Endothelial cell of umbilical vein (primary cell): ENCODE measurements around the gene AMBP. TPM values are rescaled to one million over a fixed set of nuclear protein-coding genes. Genes with fewer than 3 reads are reported as not detected.

Source experiments
- BruUV-seq: library from RNA; stranded (reverse); fragments of 400-500 nt; replicated peaks from 2 replicates; lab custom pipeline; 2021; lab: Mats Ljungman, UMichigan
- CTCF ChIA-PET: fragments of 300-600, 350-600 bp; sonication (Branson Sonifier 250); formaldehyde crosslinking; loops from one replicate; lab custom pipeline; 2021; ENCODE audit warnings: antibody characterized with exemption, inconsistent platforms; lab: Charles Lee
- POLR2A ChIA-PET: fragments of 300-600, 350-600 bp; sonication (Branson Sonifier 250); formaldehyde crosslinking; loops from one replicate; lab custom pipeline; 2021; ENCODE audit warnings: antibody characterized with exemption, inconsistent platforms; lab: Charles Lee
- DNase-seq: peaks from one replicate; pipeline ENCODE4 v3.0.0-alpha.2; 2011; ENCODE audit warnings: low read depth, low spot score
- FAIRE-seq: peaks from 2 replicates; lab custom pipeline; 2011; peaks lifted over from hg19 to GRCh38; lab: Jason Lieb, UNC
- H2AFZ ChIP-seq: 2 replicates; pipeline ENCODE4 v1.6.0; 2012; ENCODE audit warnings: low read depth, low read length, control low read depth, inconsistent platforms
- H3K27ac ChIP-seq: 2 replicates; pipeline ENCODE4 v1.5.1; 2011; ENCODE audit warnings: low read depth, mild to moderate bottlenecking, control low read depth, low read length, moderate library complexity; ENCODE audit not compliant: insufficient read depth
- H3K27me3 ChIP-seq, 2 experiments: 2 replicates each; pipeline versions ENCODE4 v1.6.0 to v1.6.1; 2011; ENCODE audit warnings: low read length in 2 of 2, mixed read lengths in 1 of 2; ENCODE audit not compliant: control insufficient read depth in 2 of 2, insufficient read depth in 2 of 2
- H3K36me3 ChIP-seq, 2 experiments: 2 replicates in 1 of 2; 3 replicates in 1 of 2; pipeline ENCODE4 v1.5.1; 2011; ENCODE audit warnings: low read length in 2 of 2, mild to moderate bottlenecking in 1 of 2, moderate library complexity in 1 of 2; ENCODE audit not compliant: control insufficient read depth in 2 of 2, insufficient read depth in 2 of 2; ENCODE audit errors: extremely low read depth in 1 of 2
- H3K4me1 ChIP-seq: 3 replicates; pipeline ENCODE4 v1.5.1; 2011; ENCODE audit warnings: mild to moderate bottlenecking, low read length; ENCODE audit not compliant: control insufficient read depth, insufficient read depth; ENCODE audit errors: extremely low read depth
- H3K4me2 ChIP-seq: 2 replicates; pipeline ENCODE4 v1.6.1; 2011; ENCODE audit warnings: low read length, control low read depth, mixed read lengths; ENCODE audit not compliant: insufficient read depth
- H3K4me3 ChIP-seq, 3 experiments: fragments of 200-600 bp in 1 of 3; sonication (generic), shearing (Covaris generic) in 1 of 3; replicated peaks in 1 of 3; 2 replicates each; pipeline ENCODE4 v1.5.1; 2011 to 2016; ENCODE audit warnings: control low read depth in 3 of 3, low read length in 3 of 3, mild to moderate bottlenecking in 2 of 3, inconsistent platforms in 1 of 3, low read depth in 1 of 3, moderate library complexity in 1 of 3; ENCODE audit not compliant: insufficient read depth in 1 of 3
- H3K79me2 ChIP-seq: 2 replicates; pipeline ENCODE4 v1.6.0; 2012; ENCODE audit warnings: low read length, inconsistent platforms; ENCODE audit not compliant: control insufficient read depth, insufficient read depth
- H3K9ac ChIP-seq: replicated peaks from 2 replicates; pipeline ENCODE3; 2011; ENCODE audit warnings: low read length, control low read depth; ENCODE audit not compliant: insufficient read depth; ENCODE audit errors: extremely low read depth
- H3K9me1 ChIP-seq: replicated peaks from 3 replicates; pipeline ENCODE4 v1.6.0; 2011; ENCODE audit warnings: mild to moderate bottlenecking, low read length; ENCODE audit not compliant: control insufficient read depth, insufficient read depth; ENCODE audit errors: extremely low read depth
- H3K9me3 ChIP-seq: replicated peaks from 2 replicates; pipeline ENCODE4 v1.5.1; 2012; ENCODE audit warnings: low read length, inconsistent platforms; ENCODE audit not compliant: control insufficient read depth, insufficient read depth
- H4K20me1 ChIP-seq: replicated peaks from 2 replicates; pipeline ENCODE3; 2011; ENCODE audit warnings: mild to moderate bottlenecking, low read length; ENCODE audit not compliant: control insufficient read depth, insufficient read depth; ENCODE audit errors: extremely low read depth
- CTCF ChIP-seq, 2 donors: IDR thresholded peaks; 1 replicate in 1 of 2; 2 replicates in 1 of 2; pipeline ENCODE4 v1.5.1; 2011; ENCODE audit warnings: low read length in 2 of 2, mild to moderate bottlenecking in 2 of 2, moderate library complexity in 2 of 2, control low read depth in 1 of 2, inconsistent platforms in 1 of 2, low read depth in 1 of 2; ENCODE audit not compliant: insufficient read depth in 1 of 2; ENCODE audit errors: extremely low read depth in 1 of 2
- EZH2 ChIP-seq: IDR thresholded peaks from 2 replicates; pipeline ENCODE4 v1.6.1; 2012; ENCODE audit warnings: borderline replicate concordance, low read depth, mild to moderate bottlenecking, moderate library complexity, low read length, inconsistent platforms; ENCODE audit not compliant: severe bottlenecking
- FOS ChIP-seq: IDR thresholded peaks from 2 replicates; pipeline ENCODE4 v1.6.1; 2011; ENCODE audit warnings: mild to moderate bottlenecking, low read length, moderate library complexity, borderline replicate concordance; ENCODE audit not compliant: insufficient read depth
- GATA2 ChIP-seq: IDR thresholded peaks from 2 replicates; pipeline ENCODE4 v1.7.0; 2011; ENCODE audit warnings: low read depth, mild to moderate bottlenecking, moderate library complexity, mixed read lengths, low read length; ENCODE audit not compliant: insufficient read length, insufficient read depth
- JUN ChIP-seq: IDR thresholded peaks from 2 replicates; pipeline ENCODE4 v1.6.1; 2011; ENCODE audit warnings: borderline replicate concordance, low read depth; ENCODE audit not compliant: insufficient read length, insufficient read depth
- MAX ChIP-seq: IDR thresholded peaks from 2 replicates; pipeline ENCODE4 v1.6.1; 2011; ENCODE audit not compliant: insufficient read depth, insufficient read length
- MYC ChIP-seq: IDR thresholded peaks from one replicate; pipeline ENCODE4 v1.6.1; 2011; ENCODE audit warnings: mild to moderate bottlenecking, low read depth, low read length
- POLR2A ChIP-seq: IDR thresholded peaks from 2 replicates; pipeline ENCODE4 v1.6.1; 2012; ENCODE audit warnings: low read depth, mild to moderate bottlenecking, control low read depth, low read length
- POLR2AphosphoS5 ChIP-seq: IDR thresholded peaks from 2 replicates; pipeline ENCODE4 v1.6.1; 2012; ENCODE audit warnings: low read depth, mild to moderate bottlenecking, control low read depth, low read length, moderate library complexity; ENCODE audit not compliant: insufficient read depth
- dilution Hi-C: fragments of 300-500 bp; cut with MboI; formaldehyde crosslinking; loops from one replicate; pipeline ENCODE4 v1.15.0; 2019; ENCODE audit warnings: low sequenced_read_pairs; ENCODE audit not compliant: extremely low pct_ligation_motif_present
- intact Hi-C: fragments of 100-400 bp; cut with micrococcal nuclease; formaldehyde crosslinking; loops from one replicate; pipeline ENCODE4 v1.10.0; 2022
- polyA plus RNA-seq, 4 experiments: library from polyadenylated mRNA; depleted of rRNA in 3 of 4; stranded (reverse) in 3 of 4; unstranded in 1 of 4; fragments of >200 nt; gene quantifications; 2 replicates each; pipeline versions ENCODE4 v1.2.1 to v1.2.3, GENCODE V29; 2011 to 2012; ENCODE audit warnings: missing spikeins in 1 of 4
- total RNA-seq: library from RNA; stranded (reverse); gene quantifications from 2 replicates; pipeline ENCODE4 v1.2.3, GENCODE V29; 2021

AMBP gene
- total and polyA plus RNA-seq, 2 donors (not counting 3 experiments of a cell fraction or from before 2014, with no cell fraction given): not detected

DNA sequence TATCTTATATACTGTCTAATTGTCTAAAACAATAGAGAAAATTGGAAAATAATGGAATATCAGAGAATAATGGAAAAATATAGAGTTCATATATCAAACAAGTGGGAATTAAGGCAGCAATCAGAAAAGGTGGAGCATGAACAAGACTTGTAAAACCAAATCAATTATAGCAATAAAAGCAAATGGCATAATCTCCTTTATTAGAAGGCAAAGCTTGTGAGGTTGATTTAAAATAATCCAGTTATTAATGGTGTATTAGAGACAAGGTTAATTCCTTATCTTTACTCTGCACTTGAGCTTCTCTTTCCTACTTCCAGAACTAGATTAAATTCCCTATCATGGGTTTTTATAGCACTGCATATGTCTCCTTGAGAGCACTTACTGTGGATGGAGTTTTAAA, 64.1 kb downstream of the AMBP start:
- no peaks in the 10 kb centered on the region for H3K9me3 ChIP-seq
- H3K9me1 ChIP-seq: no peaks in the 10 kb centered on the region
- H4K20me1 ChIP-seq: no peaks in the 10 kb centered on the region
- ChIA-PET POLR2A (no interaction called here), CTCF (interaction anchor here (1.2 kb wide), 1 partner anchor 20 kb away, joined by 5 read pairs; no protein-coding TSS in a partner anchor)
- dilution Hi-C loops (no loop called here), intact Hi-C loops (no loop called here)
- no peak overlapping the region for H2AFZ ChIP-seq
- H3K4me2 ChIP-seq: no peak overlapping the region
- no TSS peak for BruUV-seq
- DNase-seq (no peak), FAIRE-seq (no peak)
- H3K79me2 ChIP-seq: no peaks in the 10 kb centered on the region
- no peaks in the 10 kb centered on the region for H3K4me1 ChIP-seq
- peaks cover 4 to 29% of the 10 kb centered on the region in 2 experiments for H3K36me3 ChIP-seq
- H3K4me3 ChIP-seq: no peak overlapping the region
- no peaks in the 10 kb centered on the region for H3K27me3 ChIP-seq
- no peak overlapping the region for H3K9ac ChIP-seq
- H3K27ac ChIP-seq: no peak overlapping the region
- TF ChIP-seq MYC (no peak), EZH2 (no peak), POLR2AphosphoS5 (no peak), POLR2A (no peak), CTCF (IDR thresholded peaks at IDR 0.05; ENCODE audit: extremely low read depth in 1 of 2, insufficient read depth in 1 of 2, low read depth in 1 of 2, low read length in 2 of 2) (no peak), JUN (no peak), GATA2 (no peak), MAX (no peak), FOS (no peak)
